ENCODE results near the gene GFER.
"Not testable (repeated sequence)": the region's sequence is repeated elsewhere in the genome, so short reads cannot be mapped to it uniquely, and the experiment has no call there.

GFER gene

GRCh38 chr16:1957434-1958142 lies 26.4 kb upstream of the GFER start:
- DNase-seq (ENCODE audit: low read depth in 2 of 2), result not testable (repeated sequence)

- DNase-seq (ENCODE audit: low read depth in 2 of 2), result not testable (repeated sequence)
Measured at GRCh38 chr16:1958143-1958491, 25.9 kb upstream of the GFER start.

GRCh38 chr16:1958715-1959268 lies 25.2 kb upstream of the GFER start:
- no peak for DNase-seq (ENCODE audit: low read depth in 2 of 2)

GRCh38 chr16:1959269-1960039 lies 24.5 kb upstream of the GFER start, which contains the start of gene NDUFB10:
Gene NDUFB10, plus strand, starts transcription at chr16:1959538. Its CDS starts 87 bp downstream, at chr16:1959625.
- DNase-seq (ENCODE audit: low read depth in 2 of 2), result peak; percentile 72 to 80

- DNase-seq (ENCODE audit: low read depth in 2 of 2), result no peak
Measured at GRCh38 chr16:1960665-1961630, 23.0 kb upstream of the GFER start.

- no peak for DNase-seq (ENCODE audit: low read depth in 2 of 2)
Measured at GRCh38 chr16:1961651-1962067, 22.3 kb upstream of the GFER start.

GRCh38 chr16:1962161-1963153 lies 21.5 kb upstream of the GFER start:
- DNase-seq (ENCODE audit: low read depth in 2 of 2), result not testable (repeated sequence)

GRCh38 chr16:1963806-1964505 lies 20.0 kb upstream of the GFER start:
- DNase-seq (ENCODE audit: low read depth in 2 of 2), result no peak

GRCh38 chr16:1964506-1965395 lies 19.2 kb upstream of the GFER start, which contains the start of gene RPS2:
Gene RPS2, minus strand, starts transcription at chr16:1964826. Its CDS starts 201 bp downstream, at chr16:1964625.
- DNase-seq (ENCODE audit: low read depth in 2 of 2), result peak; percentile 96

- DNase-seq (ENCODE audit: low read depth in 2 of 2), result no peak
Measured at GRCh38 chr16:1965396-1966001, 18.5 kb upstream of the GFER start.

GRCh38 chr16:1966460-1966859 lies 17.5 kb upstream of the GFER start, which contains the start of gene RNF151:
Gene RNF151, plus strand, starts transcription at chr16:1966856. Its CDS starts 26 bp downstream, at chr16:1966882.
- DNase-seq (ENCODE audit: low read depth in 2 of 2), result no peak

GRCh38 chr16:1968146-1968953 lies 15.6 kb upstream of the GFER start:
- DNase-seq (ENCODE audit: low read depth in 2 of 2), result no peak

GRCh38 chr16:1971796-1972489 lies 12.1 kb upstream of the GFER start, which contains the start of gene TBL3:
Gene TBL3, plus strand, starts transcription at chr16:1972053. Its CDS starts 112 bp downstream, at chr16:1972165.
- DNase-seq (ENCODE audit: low read depth in 2 of 2), result peak; percentile 93 to 95

- DNase-seq (ENCODE audit: low read depth in 2 of 2), result no peak
Measured at GRCh38 chr16:1972490-1972877, 11.5 kb upstream of the GFER start.

- no peak for DNase-seq (ENCODE audit: low read depth in 2 of 2)
Measured at GRCh38 chr16:1973461-1974156, 10.4 kb upstream of the GFER start.

All from activated CD8-positive, alpha-beta memory T cell treated with anti-CD3 and anti-CD28 coated beads for 4 hours (primary cell).